Stomach smooth muscle (tissue), 2 donors: ENCODE data around the gene GPR158.

Experiments
- H3K27ac ChIP-seq: one replicate; pipeline ENCODE4 v1.7.0; 2013; ENCODE audit warnings: mild to moderate bottlenecking, low read length, inconsistent platforms
- H3K27me3 ChIP-seq, 2 donors: one replicate each; pipeline ENCODE4 v1.7.0; 2013; ENCODE audit warnings: low read length in 2 of 2; ENCODE audit not compliant: insufficient read depth in 2 of 2, control insufficient read depth in 1 of 2
- H3K36me3 ChIP-seq, 2 donors: one replicate each; pipeline ENCODE4 v1.7.0; 2013; ENCODE audit warnings: low read length in 2 of 2; ENCODE audit not compliant: control insufficient read depth in 2 of 2, insufficient read depth in 2 of 2
- H3K4me1 ChIP-seq: one replicate; pipeline ENCODE4 v1.7.0; 2013; ENCODE audit warnings: low read length; ENCODE audit not compliant: control insufficient read depth, insufficient read depth
- H3K4me3 ChIP-seq, 2 donors: one replicate each; pipeline ENCODE4 v1.7.0; 2013; ENCODE audit warnings: low read length in 2 of 2
- H3K9ac ChIP-seq, 2 donors: one replicate each; pipeline ENCODE4 v1.7.0; 2013; ENCODE audit warnings: low read length in 2 of 2, mild to moderate bottlenecking in 1 of 2
- H3K9me3 ChIP-seq, 2 donors: one replicate each; pipeline ENCODE4 v1.7.0; 2013; ENCODE audit warnings: low read length in 2 of 2; ENCODE audit not compliant: control insufficient read depth in 2 of 2
- donor health status: healthy.
- donor health status: Pancreatic carcinoma.

The GPR158 gene

GRCh38 chr10:25502453-25502852 lies 327.7 kb downstream of the GPR158 start:
- H3K36me3 ChIP-seq: no peaks in the 10 kb centered on the region
- H3K27ac ChIP-seq: no peak overlapping the region
- no peak overlapping the region for H3K9ac ChIP-seq
- H3K4me3 ChIP-seq: no peak overlapping the region
- no peaks in the 10 kb centered on the region for H3K27me3 ChIP-seq
- H3K4me1 ChIP-seq: no peaks in the 10 kb centered on the region
- H3K9me3 ChIP-seq: no peaks in the 10 kb centered on the region

- Histone ChIP-seq H3K9ac (no peak overlapping the region), H3K36me3 (no peaks in the 10 kb centered on the region), H3K4me1 (no peaks in the 10 kb centered on the region), H3K27ac (no peak overlapping the region), H3K27me3 (no peaks in the 10 kb centered on the region), H3K9me3 (no peaks in the 10 kb centered on the region), H3K4me3 (no peak overlapping the region)
Measured at GRCh38 chr10:25504306-25504705, 329.5 kb downstream of the GPR158 start.

GRCh38 chr10:25504838-25505237 lies 330.0 kb downstream of the GPR158 start:
- no peak overlapping the region for H3K4me3 ChIP-seq
- H3K27ac ChIP-seq: no peak overlapping the region
- no peaks in the 10 kb centered on the region for H3K36me3 ChIP-seq
- no peaks in the 10 kb centered on the region for H3K27me3 ChIP-seq
- H3K4me1 ChIP-seq: no peaks in the 10 kb centered on the region
- no peaks in the 10 kb centered on the region for H3K9me3 ChIP-seq
- no peak overlapping the region for H3K9ac ChIP-seq

- Histone ChIP-seq H3K4me1 (no peaks in the 10 kb centered on the region), H3K36me3 (no peaks in the 10 kb centered on the region), H3K4me3 (no peak overlapping the region), H3K9me3 (no peaks in the 10 kb centered on the region), H3K27me3 (no peaks in the 10 kb centered on the region), H3K27ac (no peak overlapping the region), H3K9ac (no peak overlapping the region)
Measured at GRCh38 chr10:25505466-25505865, 330.7 kb downstream of the GPR158 start.

- Histone ChIP-seq H3K27me3 (no peaks in the 10 kb centered on the region), H3K4me1 (no peaks in the 10 kb centered on the region), H3K36me3 (no peaks in the 10 kb centered on the region), H3K9ac (no peak overlapping the region), H3K9me3 (no peaks in the 10 kb centered on the region), H3K27ac (no peak overlapping the region), H3K4me3 (no peak overlapping the region)
Measured at GRCh38 chr10:25506821-25507335, 332.1 kb downstream of the GPR158 start.

GRCh38 chr10:25508112-25508815 lies 333.5 kb downstream of the GPR158 start:
- H3K9me3 ChIP-seq: no peaks in the 10 kb centered on the region

GRCh38 chr10:25509151-25509550 lies 334.4 kb downstream of the GPR158 start:
- Histone ChIP-seq H3K4me1 (no peaks in the 10 kb centered on the region), H3K4me3 (no peak overlapping the region), H3K27ac (no peak overlapping the region), H3K9ac (no peak overlapping the region), H3K36me3 (no peaks in the 10 kb centered on the region), H3K27me3 (no peaks in the 10 kb centered on the region), H3K9me3 (no peaks in the 10 kb centered on the region)

More at GRCh38 chr10:25508112-25508815, 333.5 kb downstream of the GPR158 start:
- Histone ChIP-seq H3K27me3 (no peaks in the 10 kb centered on the region), H3K36me3 (no peaks in the 10 kb centered on the region), H3K9ac (no peak overlapping the region), H3K4me3 (no peak overlapping the region), H3K27ac (no peak overlapping the region), H3K4me1 (no peaks in the 10 kb centered on the region)

- no peaks in the 10 kb centered on the region for H3K27me3 ChIP-seq
- no peaks in the 10 kb centered on the region for H3K36me3 ChIP-seq
- no peaks in the 10 kb centered on the region for H3K4me1 ChIP-seq
- H3K9ac ChIP-seq: no peak overlapping the region
- H3K27ac ChIP-seq: no peak overlapping the region
- H3K4me3 ChIP-seq: no peak overlapping the region
- no peaks in the 10 kb centered on the region for H3K9me3 ChIP-seq
Measured at GRCh38 chr10:25522294-25522693, 347.5 kb downstream of the GPR158 start.

- no peak overlapping the region for H3K27ac ChIP-seq
- no peaks in the 10 kb centered on the region for H3K36me3 ChIP-seq
- H3K9ac ChIP-seq: no peak overlapping the region
- H3K4me1 ChIP-seq: no peaks in the 10 kb centered on the region
- no peaks in the 10 kb centered on the region for H3K9me3 ChIP-seq
- H3K27me3 ChIP-seq: no peaks in the 10 kb centered on the region
- no peak overlapping the region for H3K4me3 ChIP-seq
Measured at GRCh38 chr10:25522946-25523608, 348.3 kb downstream of the GPR158 start.

- Histone ChIP-seq H3K9me3 (no peaks in the 10 kb centered on the region), H3K36me3 (no peaks in the 10 kb centered on the region), H3K27me3 (no peaks in the 10 kb centered on the region), H3K4me3 (no peak overlapping the region), H3K4me1 (no peaks in the 10 kb centered on the region), H3K27ac (no peak overlapping the region), H3K9ac (no peak overlapping the region)
Measured at GRCh38 chr10:25530306-25530705, 355.5 kb downstream of the GPR158 start.

- Histone ChIP-seq H3K9me3 (no peaks in the 10 kb centered on the region), H3K27ac (no peak overlapping the region), H3K4me1 (no peaks in the 10 kb centered on the region), H3K4me3 (no peak overlapping the region), H3K9ac (no peak overlapping the region), H3K27me3 (no peaks in the 10 kb centered on the region), H3K36me3 (no peaks in the 10 kb centered on the region)
Measured at GRCh38 chr10:25531457-25532061, 356.8 kb downstream of the GPR158 start.
